DOHH2 (cell line): ENCODE results near the gene AKNA.

Source experiments
- H3F3A ChIP-seq: fragments of 200-600 bp; sonication (generic), shearing (Covaris generic); 2 replicates; pipeline ENCODE4 v1.6.0; 2016; ENCODE audit warnings: antibody characterized with exemption, mild to moderate bottlenecking; ENCODE audit not compliant: control insufficient read depth, insufficient read depth
- H3K27ac ChIP-seq: fragments of 200-600 bp; sonication (generic); 2 replicates; pipeline ENCODE4 v1.5.1; 2014; ENCODE audit warnings: low read depth, mild to moderate bottlenecking, low read length, moderate library complexity
- H3K27me3 ChIP-seq: fragments of 200-600 bp; sonication (generic); 2 replicates; pipeline ENCODE4 v1.6.1; 2014; ENCODE audit warnings: mild to moderate bottlenecking, low read length, mixed read lengths; ENCODE audit not compliant: control insufficient read depth
- H3K36me3 ChIP-seq: fragments of 200-600 bp; sonication (generic); 2 replicates; pipeline ENCODE4 v1.6.1; 2014; ENCODE audit warnings: mild to moderate bottlenecking, low read length, moderate library complexity, mixed read lengths; ENCODE audit not compliant: control insufficient read depth
- H3K4me1 ChIP-seq: fragments of 200-600 bp; sonication (generic); 2 replicates; pipeline ENCODE4 v1.6.1; 2014; ENCODE audit warnings: mild to moderate bottlenecking, low read length, mixed read lengths; ENCODE audit not compliant: control insufficient read depth
- H3K4me2 ChIP-seq: fragments of 200-600 bp; sonication (generic); 2 replicates; pipeline ENCODE4 v1.6.0; 2014; ENCODE audit warnings: mild to moderate bottlenecking, low read length, moderate library complexity
- H3K4me3 ChIP-seq: fragments of 200-600 bp; sonication (generic); 2 replicates; pipeline ENCODE4 v1.5.1; 2014; ENCODE audit warnings: mild to moderate bottlenecking, low read length, mixed read lengths
- H3K79me2 ChIP-seq: fragments of 200-600 bp; sonication (generic); 2 replicates; pipeline ENCODE4 v1.6.1; 2014; ENCODE audit warnings: mild to moderate bottlenecking, low read length, mixed read lengths; ENCODE audit not compliant: control insufficient read depth
- H3K9me2 ChIP-seq: fragments of 200-600 bp; sonication (generic); replicated peaks from 2 replicates; pipeline ENCODE4 v1.6.1; 2014; ENCODE audit warnings: mild to moderate bottlenecking, low read length, mixed read lengths; ENCODE audit not compliant: control insufficient read depth
- H3K9me3 ChIP-seq: fragments of 200-600 bp; sonication (generic); 2 replicates; pipeline ENCODE4 v1.6.1; 2014; ENCODE audit warnings: antibody characterized with exemption, low read length, mixed read lengths; ENCODE audit not compliant: control insufficient read depth, insufficient read depth
- H4K20me1 ChIP-seq: fragments of 200-600 bp; sonication (generic); 2 replicates; pipeline ENCODE4 v1.6.0; 2014; ENCODE audit warnings: low read depth, mild to moderate bottlenecking, antibody characterized with exemption, low read length, moderate library complexity; ENCODE audit not compliant: control insufficient read depth, insufficient read depth
- CTCF ChIP-seq: fragments of 200-600 bp; sonication (generic); IDR thresholded peaks from one replicate; pipeline ENCODE4 v1.5.1; 2014; ENCODE audit warnings: antibody characterized with exemption, mild to moderate bottlenecking, low read depth, low read length; ENCODE audit not compliant: poor library complexity, severe bottlenecking
- EZH2phosphoT487 ChIP-seq: fragments of 200-600 bp; sonication (generic); IDR thresholded peaks from 2 replicates; pipeline ENCODE4 v1.6.1; 2017; ENCODE audit warnings: borderline replicate concordance, mild to moderate bottlenecking, antibody characterized with exemption, low read length, moderate library complexity, mixed read lengths

The AKNA gene

GRCh38 chr9:114395334-114395617 lies 7.5 kb upstream of the AKNA start:
- peaks cover 48% of the 10 kb centered on the region for H3K36me3 ChIP-seq
- peaks cover 74% of the 10 kb centered on the region for H3K4me1 ChIP-seq
- H3K27ac ChIP-seq, result peak overlapping the region; percentile 95
- H3K9me3 ChIP-seq, result no peaks in the 10 kb centered on the region
- H4K20me1 ChIP-seq, result no peaks in the 10 kb centered on the region
- no peaks in the 10 kb centered on the region for H3K27me3 ChIP-seq
- H3K79me2 ChIP-seq, result peaks cover 65% of the 10 kb centered on the region
- TF ChIP-seq EZH2phosphoT487 (no peak), CTCF (no peak)
- peak overlapping the region; percentile 79 for H3K4me3 ChIP-seq
- H3K4me2 ChIP-seq, result peak overlapping the region; percentile 72
- H3F3A ChIP-seq, result peaks cover 36% of the 10 kb centered on the region
- H3K9me2 ChIP-seq, result no peaks in the 10 kb centered on the region

GRCh38 chr9:114394523-114395333 lies 6.9 kb upstream of the AKNA start:
- Histone ChIP-seq H3K27ac (peak overlapping the region; percentile 95), H3K9me3 (no peaks in the 10 kb centered on the region), H3K4me3 (peak overlapping the region; percentile 79), H4K20me1 (no peaks in the 10 kb centered on the region), H3K27me3 (no peaks in the 10 kb centered on the region), H3K9me2 (no peaks in the 10 kb centered on the region), H3K36me3 (peaks cover 53% of the 10 kb centered on the region), H3F3A (peaks cover 37% of the 10 kb centered on the region), H3K79me2 (peaks cover 70% of the 10 kb centered on the region), H3K4me1 (peaks cover 80% of the 10 kb centered on the region), H3K4me2 (peak overlapping the region; percentile 72)
- TF ChIP-seq CTCF (no peak), EZH2phosphoT487 (no peak)

- no peaks in the 10 kb centered on the region for H3K9me2 ChIP-seq
- no peak for TF ChIP-seq EZH2phosphoT487
- no peaks in the 10 kb centered on the region for H4K20me1 ChIP-seq
- peak overlapping the region; percentile 68 for H3K4me3 ChIP-seq
- H3K4me2 ChIP-seq, result peak overlapping the region; percentile 87
- no peaks in the 10 kb centered on the region for H3K9me3 ChIP-seq
- H3K27ac ChIP-seq, result peak overlapping the region; percentile 95
- peaks cover 73% of the 10 kb centered on the region for H3K36me3 ChIP-seq
- peaks cover 92% of the 10 kb centered on the region for H3K4me1 ChIP-seq
- H3F3A ChIP-seq, result peaks cover 37% of the 10 kb centered on the region
- H3K79me2 ChIP-seq, result peaks cover 90% of the 10 kb centered on the region
- no peaks in the 10 kb centered on the region for H3K27me3 ChIP-seq
Measured at GRCh38 chr9:114392749-114393112, 4.9 kb upstream of the AKNA start.

- Histone ChIP-seq H4K20me1 (no peaks in the 10 kb centered on the region), H3K9me3 (no peaks in the 10 kb centered on the region), H3K4me3 (peak overlapping the region; percentile 78), H3F3A (peaks cover 41% of the 10 kb centered on the region), H3K9me2 (no peaks in the 10 kb centered on the region), H3K27ac (peak overlapping the region; percentile 95), H3K4me1 (peaks cover 83% of the 10 kb centered on the region), H3K79me2 (peaks cover 91% of the 10 kb centered on the region), H3K27me3 (no peaks in the 10 kb centered on the region), H3K4me2 (peak overlapping the region; percentile 87), H3K36me3 (peaks cover 84% of the 10 kb centered on the region)
- TF ChIP-seq CTCF, result no peak
- no peak for TF ChIP-seq EZH2phosphoT487
Measured at GRCh38 chr9:114390952-114391351, 3.2 kb upstream of the AKNA start.
